Liver (tissue), 9 donors: Measurements from ENCODE around the gene P3H2. TPM values are rescaled to one million over a fixed set of nuclear protein-coding genes. Genes with fewer than 3 reads are reported as not detected.

Experiments used
- DNase-seq: peaks from one replicate; pipeline ENCODE4 v3.0.0-alpha.2; 2017; ENCODE audit warnings: low spot score
- H3K27ac ChIP-seq, 2 donors: one replicate each; pipeline ENCODE4 v1.7.0; 2013; ENCODE audit warnings: inconsistent platforms in 2 of 2, low read length in 2 of 2, control low read depth in 1 of 2, low read depth in 1 of 2, mild to moderate bottlenecking in 1 of 2
- H3K27me3 ChIP-seq, 4 donors: one replicate each; pipeline versions ENCODE4 v1.6.1 to v1.7.0; 2013; ENCODE audit warnings: low read length in 3 of 4, inconsistent platforms in 1 of 4, mild to moderate bottlenecking in 1 of 4, moderate library complexity in 1 of 4; ENCODE audit not compliant: control insufficient read depth in 4 of 4, insufficient read depth in 4 of 4
- H3K36me3 ChIP-seq, 4 donors: one replicate each; pipeline versions ENCODE4 v1.6.1 to v1.7.0; 2013; ENCODE audit warnings: low read length in 3 of 4, mild to moderate bottlenecking in 3 of 4, low read depth in 1 of 4, moderate library complexity in 1 of 4; ENCODE audit not compliant: control insufficient read depth in 4 of 4, insufficient read depth in 3 of 4
- H3K4me1 ChIP-seq, 4 donors: one replicate each; pipeline versions ENCODE4 v1.6.1 to v1.7.0; 2013; ENCODE audit warnings: low read length in 3 of 4, mild to moderate bottlenecking in 3 of 4, moderate library complexity in 1 of 4; ENCODE audit not compliant: control insufficient read depth in 4 of 4, insufficient read depth in 4 of 4
- H3K4me3 ChIP-seq, 3 donors: one replicate each; pipeline versions ENCODE4 v1.6.1 to v1.7.0; 2013; ENCODE audit warnings: low read length in 3 of 3, control low read depth in 1 of 3, low read depth in 1 of 3, mild to moderate bottlenecking in 1 of 3
- H3K9ac ChIP-seq, 2 donors: one replicate each; pipeline ENCODE4 v1.7.0; 2013; ENCODE audit warnings: low read length in 2 of 2, mild to moderate bottlenecking in 2 of 2, moderate library complexity in 2 of 2, control low read depth in 1 of 2, low read depth in 1 of 2
- H3K9me3 ChIP-seq, 4 donors: one replicate each; pipeline versions ENCODE4 v1.6.1 to v1.7.0; 2013; ENCODE audit warnings: low read length in 3 of 4; ENCODE audit not compliant: control insufficient read depth in 4 of 4
- ATF3 ChIP-seq: IDR thresholded peaks from 2 replicates; pipeline ENCODE4 v1.6.1; 2016; ENCODE audit warnings: antibody characterized with exemption
- EGR1 ChIP-seq, 2 donors: IDR thresholded peaks; 2 replicates each; pipeline ENCODE4 v1.6.1; 2016 to 2018; ENCODE audit warnings: antibody characterized with exemption in 2 of 2, low read depth in 2 of 2
- FOXA2 ChIP-seq: IDR thresholded peaks from 2 replicates; pipeline ENCODE4 v1.6.1; 2016; ENCODE audit warnings: antibody characterized with exemption
- GABPA ChIP-seq, 2 donors: IDR thresholded peaks in 1 of 2; conservative IDR thresholded peaks in 1 of 2; 2 replicates each; pipeline ENCODE4 v1.6.1; 2016; ENCODE audit warnings: antibody characterized with exemption in 2 of 2, mild to moderate bottlenecking in 1 of 2, moderate library complexity in 1 of 2
- HNF4A ChIP-seq, 2 donors: conservative IDR thresholded peaks; 2 replicates each; pipeline ENCODE4 v1.6.1; 2016; ENCODE audit warnings: antibody characterized with exemption in 2 of 2, mild to moderate bottlenecking in 2 of 2
- HNF4G ChIP-seq: IDR thresholded peaks from 2 replicates; pipeline ENCODE4 v1.6.1; 2016; ENCODE audit warnings: antibody characterized with exemption
- RAD21 ChIP-seq, 2 donors: IDR thresholded peaks; 2 replicates each; pipeline ENCODE4 v1.6.1; 2016; ENCODE audit warnings: antibody characterized with exemption in 2 of 2, mild to moderate bottlenecking in 2 of 2
- RXRA ChIP-seq, 2 donors: IDR thresholded peaks; 2 replicates each; pipeline ENCODE4 v1.6.1; 2017 to 2018; ENCODE audit warnings: antibody characterized with exemption in 2 of 2, mild to moderate bottlenecking in 1 of 2
- SP1 ChIP-seq: IDR thresholded peaks from 2 replicates; pipeline ENCODE4 v1.6.1; 2018; ENCODE audit warnings: antibody characterized with exemption, mild to moderate bottlenecking
- ZBTB33 ChIP-seq: IDR thresholded peaks from 2 replicates; pipeline ENCODE4 v1.6.1; 2016; ENCODE audit warnings: antibody characterized with exemption
- WGBS: extraction: QIAGEN DNeasy Blood & Tissue Kit; methylation state at CpG from one replicate; pipeline ENCODE4 v1.1.7; 2013; 5-methylcytosine and 5-hydroxymethylcytosine counted together
- polyA plus RNA-seq, 2 donors: library from polyadenylated mRNA; stranded (reverse) in 1 of 2; unstranded in 1 of 2; fragments of 200-250 nt in 1 of 2; fragments of >200 nt in 1 of 2; fragmentation: Nextera tagmentation in 1 of 2; extraction: Ambion mirVana in 1 of 2; gene quantifications; one replicate each; pipeline versions ENCODE4 v1.2.1 to v1.2.3, GENCODE V29; 2013 to 2015
- total RNA-seq, 2 donors: library from RNA; depleted of rRNA; stranded (reverse); fragments of >200 nt; gene quantifications; one replicate each; pipeline ENCODE4 v1.2.3, GENCODE V29; 2014
- TF ChIP-seq, protein P1 (sequence below): fragments of 150-350 bp; IDR thresholded peaks from 2 replicates; pipeline ENCODE4 v1.5.1; 2017; ENCODE audit warnings: improper control_type of control experiment, low read depth, low read length; ENCODE audit not compliant: missing input control
- TF ChIP-seq, protein P2 (sequence below): IDR thresholded peaks from 2 replicates; pipeline ENCODE4 v1.6.1; 2016; ENCODE audit warnings: antibody characterized with exemption, mild to moderate bottlenecking
- TF ChIP-seq, protein P3 (sequence below): IDR thresholded peaks from 2 replicates; pipeline ENCODE4 v1.6.1; 2016; ENCODE audit warnings: antibody characterized with exemption
- donor health status: healthy.
- donor health status: healthy.
- donor health status: healthy.
- donor health status: healthy.
- donor health status: healthy.

P3H2 gene
- total and polyA plus RNA-seq, 4 donors, result 1.9 to 6.9 (median 4.1) TPM

GRCh38 chr3:189947068-189947467 is 173.6 kb downstream of the P3H2 start:
- Histone ChIP-seq H3K27me3 (no peaks in the 10 kb centered on the region), H3K9ac (no peak overlapping the region), H3K4me3 (no peak overlapping the region), H3K27ac (no peak overlapping the region), H3K36me3 (no peaks in the 10 kb centered on the region), H3K4me1 (peaks cover 0 to 7% (median 4%) of the 10 kb centered on the region in 4 donors), H3K9me3 (no peaks in the 10 kb centered on the region)
- WGBS, result 69% methylated on average over 4 of the region's 4 CpGs
- DNase-seq, result no peak
- TF ChIP-seq HNF4A (conservative IDR thresholded peaks at IDR 0.05) (no peak), SP1 (no peak), GABPA (IDR thresholded peaks at IDR 0.05 in 1 of 2, conservative IDR thresholded peaks at IDR 0.05 in 1 of 2) (no peak), EGR1 (IDR thresholded peaks at IDR 0.05; ENCODE audit: low read depth in 2 of 2) (no peak), RXRA (IDR thresholded peaks at IDR 0.05) (no peak), HNF4G (no peak), FOXA2 (no peak), ATF3 (no peak)
- TF ChIP-seq, protein P1, sequence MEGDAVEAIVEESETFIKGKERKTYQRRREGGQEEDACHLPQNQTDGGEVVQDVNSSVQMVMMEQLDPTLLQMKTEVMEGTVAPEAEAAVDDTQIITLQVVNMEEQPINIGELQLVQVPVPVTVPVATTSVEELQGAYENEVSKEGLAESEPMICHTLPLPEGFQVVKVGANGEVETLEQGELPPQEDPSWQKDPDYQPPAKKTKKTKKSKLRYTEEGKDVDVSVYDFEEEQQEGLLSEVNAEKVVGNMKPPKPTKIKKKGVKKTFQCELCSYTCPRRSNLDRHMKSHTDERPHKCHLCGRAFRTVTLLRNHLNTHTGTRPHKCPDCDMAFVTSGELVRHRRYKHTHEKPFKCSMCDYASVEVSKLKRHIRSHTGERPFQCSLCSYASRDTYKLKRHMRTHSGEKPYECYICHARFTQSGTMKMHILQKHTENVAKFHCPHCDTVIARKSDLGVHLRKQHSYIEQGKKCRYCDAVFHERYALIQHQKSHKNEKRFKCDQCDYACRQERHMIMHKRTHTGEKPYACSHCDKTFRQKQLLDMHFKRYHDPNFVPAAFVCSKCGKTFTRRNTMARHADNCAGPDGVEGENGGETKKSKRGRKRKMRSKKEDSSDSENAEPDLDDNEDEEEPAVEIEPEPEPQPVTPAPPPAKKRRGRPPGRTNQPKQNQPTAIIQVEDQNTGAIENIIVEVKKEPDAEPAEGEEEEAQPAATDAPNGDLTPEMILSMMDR, result no peak

- TF ChIP-seq HNF4A (conservative IDR thresholded peaks at IDR 0.05) (no peak), SP1 (no peak), FOXA2 (no peak), RAD21 (IDR thresholded peaks at IDR 0.05) (no peak), ZBTB33 (no peak)
- TF ChIP-seq, protein P2, sequence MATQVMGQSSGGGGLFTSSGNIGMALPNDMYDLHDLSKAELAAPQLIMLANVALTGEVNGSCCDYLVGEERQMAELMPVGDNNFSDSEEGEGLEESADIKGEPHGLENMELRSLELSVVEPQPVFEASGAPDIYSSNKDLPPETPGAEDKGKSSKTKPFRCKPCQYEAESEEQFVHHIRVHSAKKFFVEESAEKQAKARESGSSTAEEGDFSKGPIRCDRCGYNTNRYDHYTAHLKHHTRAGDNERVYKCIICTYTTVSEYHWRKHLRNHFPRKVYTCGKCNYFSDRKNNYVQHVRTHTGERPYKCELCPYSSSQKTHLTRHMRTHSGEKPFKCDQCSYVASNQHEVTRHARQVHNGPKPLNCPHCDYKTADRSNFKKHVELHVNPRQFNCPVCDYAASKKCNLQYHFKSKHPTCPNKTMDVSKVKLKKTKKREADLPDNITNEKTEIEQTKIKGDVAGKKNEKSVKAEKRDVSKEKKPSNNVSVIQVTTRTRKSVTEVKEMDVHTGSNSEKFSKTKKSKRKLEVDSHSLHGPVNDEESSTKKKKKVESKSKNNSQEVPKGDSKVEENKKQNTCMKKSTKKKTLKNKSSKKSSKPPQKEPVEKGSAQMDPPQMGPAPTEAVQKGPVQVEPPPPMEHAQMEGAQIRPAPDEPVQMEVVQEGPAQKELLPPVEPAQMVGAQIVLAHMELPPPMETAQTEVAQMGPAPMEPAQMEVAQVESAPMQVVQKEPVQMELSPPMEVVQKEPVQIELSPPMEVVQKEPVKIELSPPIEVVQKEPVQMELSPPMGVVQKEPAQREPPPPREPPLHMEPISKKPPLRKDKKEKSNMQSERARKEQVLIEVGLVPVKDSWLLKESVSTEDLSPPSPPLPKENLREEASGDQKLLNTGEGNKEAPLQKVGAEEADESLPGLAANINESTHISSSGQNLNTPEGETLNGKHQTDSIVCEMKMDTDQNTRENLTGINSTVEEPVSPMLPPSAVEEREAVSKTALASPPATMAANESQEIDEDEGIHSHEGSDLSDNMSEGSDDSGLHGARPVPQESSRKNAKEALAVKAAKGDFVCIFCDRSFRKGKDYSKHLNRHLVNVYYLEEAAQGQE, result peak; percentile 34
- TF ChIP-seq, protein P3, sequence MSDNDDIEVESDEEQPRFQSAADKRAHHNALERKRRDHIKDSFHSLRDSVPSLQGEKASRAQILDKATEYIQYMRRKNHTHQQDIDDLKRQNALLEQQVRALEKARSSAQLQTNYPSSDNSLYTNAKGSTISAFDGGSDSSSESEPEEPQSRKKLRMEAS, result no peak
- WGBS, result 94% methylated on average over 6 of the region's 6 CpGs
Measured at GRCh38 chr3:189945935-189946709, 174.6 kb downstream of the P3H2 start.

More at GRCh38 chr3:189945935-189946709, 174.6 kb downstream of the P3H2 start:
- Histone ChIP-seq H3K4me3 (no peak overlapping the region), H3K27ac (no peak overlapping the region), H3K36me3 (no peaks in the 10 kb centered on the region), H3K9ac (no peak overlapping the region), H3K4me1 (peaks cover 0 to 7% (median 4%) of the 10 kb centered on the region in 4 donors), H3K27me3 (no peaks in the 10 kb centered on the region), H3K9me3 (no peaks in the 10 kb centered on the region)
- DNase-seq, result no peak
